HG03135 (cell line): Measurements from ENCODE around the gene ERGIC1.

Source experiments
- ATAC-seq: cut with Tn5 transposase; IDR thresholded peaks from one replicate; pipeline ENCODE4 v1.9.1; 2021; ENCODE audit warnings: mild to moderate bottlenecking, moderate library complexity; ENCODE audit not compliant: unreplicated experiment

Gene ERGIC1

GRCh38 chr5:172911976-172912375, 77.9 kb downstream of the ERGIC1 start:
- no peak for ATAC-seq

DNA sequence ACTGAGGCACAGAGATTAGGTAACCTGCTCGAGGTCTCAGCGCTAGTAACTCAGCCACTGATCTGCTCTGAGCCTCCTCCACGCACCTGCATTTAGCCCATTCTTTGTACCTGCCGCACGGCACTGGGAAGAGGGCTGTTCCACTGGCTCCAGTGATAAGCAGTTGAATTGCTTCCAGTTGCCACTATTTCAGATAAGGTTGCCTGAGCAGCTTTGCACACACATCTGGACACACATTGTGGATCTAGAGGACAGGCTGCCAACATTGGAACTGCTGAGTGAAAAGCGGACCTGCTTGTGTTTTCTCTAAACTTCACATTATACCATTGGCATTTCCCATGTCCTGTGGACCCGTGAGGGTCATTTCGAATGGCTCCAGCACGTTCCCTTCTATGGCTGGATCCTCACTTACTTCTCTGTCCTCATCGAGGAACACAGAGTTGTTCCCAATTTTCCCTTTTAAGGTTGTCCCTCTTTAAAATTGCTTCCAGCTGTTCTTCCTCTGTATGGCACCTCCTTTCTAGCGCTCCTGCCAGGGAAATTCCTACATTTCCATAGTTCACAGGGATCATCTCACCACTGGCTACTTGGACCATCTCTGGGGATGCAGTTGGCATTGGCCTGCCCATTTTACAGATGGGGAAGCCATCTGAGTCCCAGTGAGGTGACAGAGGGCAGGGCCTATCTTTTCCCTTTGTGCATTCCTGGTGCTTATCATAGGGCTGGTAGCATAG, 79.2 kb downstream of the ERGIC1 start:
- no peak for ATAC-seq

DNA sequence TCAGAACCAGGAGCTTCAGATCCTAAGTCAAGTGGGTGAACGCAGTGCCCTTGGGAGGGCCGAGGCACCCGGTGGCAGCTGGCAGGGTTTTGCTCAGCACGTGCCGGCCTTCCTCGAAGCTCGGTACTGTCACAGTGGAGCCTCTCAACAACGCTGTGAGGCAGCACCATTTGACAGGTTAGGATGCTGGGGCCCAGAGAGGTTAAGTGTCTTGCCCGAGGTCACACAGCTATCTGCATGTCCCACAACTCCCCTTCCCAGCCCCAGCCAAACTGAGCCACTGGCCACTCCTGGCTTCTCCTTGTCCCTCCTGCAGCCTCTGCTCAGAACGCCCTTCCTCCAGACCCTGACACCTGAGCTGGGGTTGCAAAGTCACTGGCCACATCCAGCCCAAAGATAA, 81.5 kb downstream of the ERGIC1 start:
- ATAC-seq, result no peak

- ATAC-seq, result no peak
Observed at GRCh38 chr5:172918421-172919371, 84.6 kb downstream of the ERGIC1 start.

DNA sequence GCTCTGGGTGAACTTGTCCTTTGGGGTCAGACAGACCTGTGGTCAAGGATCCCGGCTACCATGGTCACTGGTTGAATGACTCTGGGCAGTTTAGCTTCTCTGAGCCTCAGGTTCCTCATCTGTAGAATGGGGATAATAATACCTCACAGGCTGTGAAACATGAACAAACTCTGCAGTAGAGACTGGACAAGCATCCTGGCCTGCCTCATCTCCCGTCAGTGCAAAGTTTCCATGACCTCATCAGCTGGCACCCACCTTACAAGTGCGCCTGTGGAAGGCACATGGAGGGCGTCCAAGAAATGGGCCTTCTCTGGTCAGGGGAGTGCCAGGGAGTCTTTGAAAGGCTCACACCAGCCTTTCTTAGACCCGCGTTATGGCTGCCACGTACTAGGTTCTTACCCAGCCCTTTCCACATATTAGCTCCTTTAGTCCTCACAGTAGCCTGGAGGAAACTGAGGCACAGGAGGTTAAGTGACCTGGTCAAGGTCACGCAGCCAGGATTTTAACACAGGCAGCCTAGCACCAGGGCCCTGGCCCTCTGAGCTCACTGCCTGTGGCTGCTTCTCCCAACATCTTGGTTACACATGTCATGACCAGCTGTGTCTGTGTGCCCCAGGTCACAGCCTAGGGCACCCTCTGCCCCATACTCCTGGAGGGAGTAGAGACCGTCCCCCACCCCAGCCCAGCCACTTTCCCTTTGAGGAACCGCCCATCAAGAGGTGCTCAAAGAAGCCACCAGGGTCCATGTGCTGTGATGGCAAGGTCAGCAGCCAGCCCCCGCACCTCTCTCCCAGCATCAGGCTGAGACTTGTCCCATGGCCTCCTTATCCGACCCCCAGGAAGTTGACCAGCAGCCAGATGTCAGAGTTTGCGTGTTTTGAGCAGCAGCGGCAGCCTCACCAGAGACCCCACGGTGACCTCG, 85.7 kb downstream of the ERGIC1 start:
- no peak for ATAC-seq

DNA sequence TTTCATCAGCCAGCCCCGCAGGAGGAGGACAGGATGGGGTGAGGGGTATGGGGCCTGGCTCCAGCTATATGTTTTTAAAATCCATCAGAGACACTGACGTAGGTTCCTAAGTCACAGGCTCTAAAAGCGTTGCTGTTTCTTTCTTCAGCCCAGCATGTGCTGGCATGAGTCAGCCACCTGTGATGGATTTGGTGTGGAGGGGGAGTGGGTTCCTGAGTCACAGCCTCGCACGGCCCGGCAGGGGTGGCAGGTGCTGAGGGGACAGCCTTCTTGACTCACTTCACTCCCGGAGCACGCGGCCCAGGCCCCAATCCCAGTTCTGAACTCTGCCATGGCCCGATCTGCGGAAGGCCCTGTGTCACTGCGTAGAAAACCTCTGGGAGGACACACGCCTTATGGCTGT, 86.4 kb downstream of the ERGIC1 start:
- no peak for ATAC-seq

- no peak for ATAC-seq
Observed at GRCh38 chr5:172920995-172921394, 86.9 kb downstream of the ERGIC1 start.

GRCh38 chr5:172921906-172922305, 87.9 kb downstream of the ERGIC1 start:
- no peak for ATAC-seq

DNA sequence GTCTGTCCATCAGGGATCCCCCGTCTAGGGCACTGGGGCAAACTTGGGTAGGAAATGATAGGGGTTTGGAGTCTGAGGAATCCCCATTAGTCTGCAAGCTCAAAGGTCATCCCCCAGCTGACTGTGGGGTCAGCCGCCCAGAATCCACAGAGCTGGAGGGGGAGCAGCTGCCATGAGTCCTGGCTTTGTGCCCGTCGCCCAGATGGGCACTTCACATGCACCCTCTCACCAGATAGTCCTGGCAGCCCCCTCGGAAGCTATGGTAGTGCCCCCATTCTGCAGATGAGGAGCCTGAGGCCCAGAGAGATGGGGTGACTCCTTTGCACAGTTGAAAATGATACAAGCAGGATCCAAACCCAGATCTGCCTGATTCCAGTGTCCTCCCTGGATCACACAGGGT, 89.5 kb downstream of the ERGIC1 start:
- ATAC-seq, result no peak

- ATAC-seq, result no peak
Observed at GRCh38 chr5:172925336-172925948, 91.4 kb downstream of the ERGIC1 start.

DNA sequence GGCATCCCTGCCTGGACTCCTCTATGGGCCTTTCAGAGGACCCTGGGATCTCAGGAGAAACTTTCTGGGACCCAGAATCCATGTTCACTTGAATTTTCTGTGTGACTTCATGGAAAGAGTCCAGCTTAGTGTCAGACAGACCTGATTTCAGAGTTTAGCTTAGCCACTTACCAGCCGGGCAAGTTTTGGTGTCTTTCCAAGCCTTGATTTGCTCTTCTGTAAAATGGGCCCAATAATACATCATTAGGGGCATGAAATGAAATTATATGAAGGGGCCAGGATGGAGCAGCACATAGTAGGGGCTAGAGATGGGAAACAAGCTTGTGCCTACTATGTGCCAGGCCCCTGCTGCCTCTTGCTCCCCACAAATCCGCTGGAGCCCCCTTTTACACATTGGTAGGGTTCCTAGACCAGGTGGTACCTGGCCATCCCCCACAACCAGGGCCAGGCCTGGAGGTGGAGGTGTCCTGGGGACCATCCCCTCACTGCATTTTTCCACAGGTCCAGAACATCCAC, 92.0 kb downstream of the ERGIC1 start:
- ATAC-seq, result no peak

DNA sequence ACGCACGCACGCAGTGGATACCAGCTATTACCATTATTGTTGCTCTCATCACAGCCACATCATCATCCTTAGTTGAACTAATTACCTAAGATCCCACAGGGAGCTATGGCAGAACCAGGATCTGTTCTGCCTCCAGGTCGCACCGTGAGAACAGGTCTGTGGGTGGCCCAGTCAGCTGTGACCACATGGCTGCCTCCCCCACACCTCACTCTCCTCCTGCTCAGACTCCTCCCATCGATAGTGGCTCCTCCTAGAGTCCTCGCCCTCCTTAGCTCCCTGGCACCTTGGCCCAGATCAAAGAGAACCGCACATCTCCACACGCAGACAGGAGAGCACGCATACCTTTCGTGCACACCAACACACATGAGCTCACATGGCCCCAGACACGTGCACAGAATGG, 92.7 kb downstream of the ERGIC1 start:
- no peak for ATAC-seq

DNA sequence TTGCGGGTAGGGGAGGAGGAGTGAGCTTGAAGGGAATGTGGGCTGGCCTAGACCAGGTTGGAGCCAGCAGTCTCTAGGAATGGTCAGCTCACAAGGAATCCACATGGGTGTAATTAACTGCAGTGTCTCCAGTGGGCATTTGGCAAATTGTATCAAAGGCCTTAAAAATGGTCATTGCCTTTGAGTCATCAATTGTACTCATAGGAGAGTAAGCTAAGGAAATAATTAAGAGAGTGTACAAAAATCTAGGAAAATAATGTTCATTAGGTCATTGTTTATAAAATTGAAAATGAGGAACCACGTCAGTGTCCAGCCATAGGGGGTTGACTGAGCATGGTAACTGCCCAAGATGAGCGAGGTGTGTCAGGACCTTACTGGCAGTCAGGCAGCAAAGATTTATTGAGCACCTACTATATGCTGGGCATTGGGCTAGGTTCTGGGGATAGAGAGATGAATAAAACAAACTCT, 95.4 kb downstream of the ERGIC1 start:
- ATAC-seq, result no peak

GRCh38 chr5:172931001-172931536, 97.0 kb downstream of the ERGIC1 start:
- no peak for ATAC-seq

DNA sequence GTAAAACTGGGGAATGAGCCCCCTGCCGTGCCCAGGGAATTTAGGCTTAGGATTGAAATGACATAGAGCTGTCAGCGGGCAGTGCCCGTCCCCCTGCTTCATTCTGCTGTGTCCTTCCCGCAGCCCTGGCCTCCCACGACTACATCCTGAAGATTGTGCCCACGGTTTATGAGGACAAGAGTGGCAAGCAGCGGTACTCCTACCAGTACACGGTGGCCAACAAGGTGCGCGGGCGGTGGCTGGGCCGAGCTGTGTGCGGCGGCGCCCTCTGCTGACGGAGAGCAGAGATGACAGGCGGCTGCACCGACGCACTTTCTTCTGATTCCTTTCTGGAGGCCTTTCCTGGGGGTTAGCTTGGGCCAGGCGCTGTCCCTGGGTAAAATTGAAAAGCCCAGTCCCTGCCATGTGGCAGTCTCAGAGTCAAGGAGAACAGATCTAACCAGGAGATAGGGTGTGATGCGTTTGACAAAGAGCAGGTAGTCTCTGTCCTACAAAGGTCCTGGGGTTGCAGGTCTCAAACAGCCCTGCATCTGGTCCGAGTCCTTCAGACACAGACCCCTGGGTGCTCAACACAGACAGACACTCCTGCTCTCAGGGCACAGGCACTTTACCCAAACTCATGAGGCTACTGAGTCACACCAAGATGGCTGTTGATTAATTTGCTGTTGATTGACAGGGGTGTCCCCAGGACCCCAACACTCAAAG, 98.4 kb downstream of the ERGIC1 start:
- peak; percentile 68 for ATAC-seq

- no peak for ATAC-seq
Observed at GRCh38 chr5:172933238-172933637, 99.2 kb downstream of the ERGIC1 start.

DNA sequence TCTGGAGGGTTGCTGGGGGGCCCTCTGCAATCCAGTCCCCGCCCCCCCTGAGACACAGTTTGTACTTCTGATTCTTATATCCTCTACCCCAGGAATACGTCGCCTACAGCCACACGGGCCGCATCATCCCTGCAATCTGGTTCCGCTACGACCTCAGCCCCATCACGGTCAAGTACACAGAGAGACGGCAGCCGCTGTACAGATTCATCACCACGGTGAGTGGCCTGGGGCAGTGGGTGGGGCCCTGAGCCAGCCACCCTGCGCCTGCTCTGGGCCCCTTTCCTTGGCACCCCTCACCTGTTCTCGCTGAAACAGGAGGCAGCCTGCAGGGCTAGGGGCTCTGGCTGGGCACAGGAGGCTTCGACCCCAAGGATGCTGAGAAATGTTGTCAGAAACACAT, 101.0 kb downstream of the ERGIC1 start:
- no peak for ATAC-seq

DNA sequence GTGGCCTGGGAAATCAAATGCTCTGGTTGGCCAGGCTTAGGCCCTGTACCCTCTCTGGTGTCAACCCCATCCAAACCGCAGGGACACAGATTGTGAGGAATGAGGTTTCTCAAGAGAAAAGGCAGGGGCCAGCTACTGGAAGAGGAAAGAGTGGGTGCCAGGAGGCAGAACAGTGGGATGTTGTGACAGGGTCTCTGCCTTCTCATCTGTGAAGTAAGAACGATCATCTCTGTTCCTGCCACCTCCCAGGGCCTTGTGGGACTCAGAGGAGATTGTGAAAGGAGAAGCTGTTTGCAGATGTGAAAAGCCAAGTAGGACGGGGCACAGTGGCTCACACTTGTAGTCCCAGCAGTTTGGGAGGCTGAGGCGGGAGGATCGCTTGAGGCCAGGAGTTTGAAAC, 102.3 kb downstream of the ERGIC1 start:
- ATAC-seq, result no peak

DNA sequence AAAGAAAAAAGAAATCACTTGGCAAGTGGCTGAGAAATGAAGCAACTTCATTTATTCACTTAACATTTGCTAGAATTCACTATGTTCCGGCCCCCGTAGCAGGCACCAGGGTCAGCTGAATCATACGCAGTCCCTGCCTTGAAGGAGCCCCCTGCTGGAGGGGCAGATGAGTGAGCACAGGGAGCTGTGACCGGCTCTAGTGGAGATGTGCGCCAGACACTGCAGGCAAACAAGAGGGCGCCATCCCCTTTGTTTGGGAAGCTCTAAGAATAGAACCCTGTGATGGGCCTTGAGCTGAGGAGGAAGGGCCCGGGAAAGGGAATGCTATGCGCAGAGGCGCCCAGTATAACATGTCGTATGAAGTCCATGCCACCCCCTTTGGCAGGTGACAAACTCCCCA, 105.0 kb downstream of the ERGIC1 start:
- ATAC-seq, result no peak
